Heart right ventricle (tissue), 16 donors: ENCODE data around the gene FANCD2OS. TPM values are rescaled to one million over a fixed set of nuclear protein-coding genes. Genes with fewer than 3 reads are reported as not detected.

ENCODE experiments used
- ATAC-seq, 8 donors: fragments of 200-7000 bp; cut with Tn5 transposase; one replicate each; pipeline ENCODE4 v1.9.1; 2020; ENCODE audit warnings: mild to moderate bottlenecking in 8 of 8, moderate library complexity in 8 of 8, moderate number of reproducible peaks in 1 of 8
- DNase-seq, 2 donors: peaks; one replicate each; pipeline ENCODE4 v3.0.0-alpha.2; 2020
- H3K27ac ChIP-seq, 10 donors: fragments of 200-600 bp; sonication (generic) in 2 of 10; one replicate each; pipeline versions ENCODE4 v1.5.0 to v1.8.0; 2020 to 2022; ENCODE audit warnings: mild to moderate bottlenecking in 3 of 10
- H3K27me3 ChIP-seq, 7 donors: fragments of 200-600 bp; one replicate each; pipeline ENCODE4 v1.8.0; 2021 to 2022; ENCODE audit warnings: mild to moderate bottlenecking in 2 of 7
- H3K36me3 ChIP-seq, 9 donors: fragments of 200-600 bp; sonication (generic) in 1 of 9; one replicate each; pipeline versions ENCODE4 v1.5.0 to v1.8.0; 2020 to 2022; ENCODE audit warnings: mild to moderate bottlenecking in 2 of 9
- H3K4me1 ChIP-seq, 9 donors: fragments of 200-600 bp; sonication (generic) in 1 of 9; one replicate each; pipeline versions ENCODE4 v1.5.0 to v1.8.0; 2020 to 2022; ENCODE audit warnings: mild to moderate bottlenecking in 4 of 9
- H3K4me3 ChIP-seq, 10 donors: fragments of 200-600 bp; sonication (generic) in 2 of 10; one replicate each; pipeline versions ENCODE4 v1.5.0 to v1.8.0; 2020 to 2022; ENCODE audit warnings: mild to moderate bottlenecking in 7 of 10, moderate library complexity in 2 of 10
- H3K9me3 ChIP-seq, 11 donors: fragments of 200-600 bp in 10 of 11; sonication (generic) in 2 of 11; one replicate each; pipeline versions ENCODE4 v1.5.0 to v1.8.0; 2013 to 2022; ENCODE audit warnings: mild to moderate bottlenecking in 2 of 11, control low read depth in 1 of 11, moderate library complexity in 1 of 11
- whole genome bisulfite sequencing, 2 donors: extraction: QIAGEN DNeasy Blood & Tissue Kit; methylation state at CpG; one replicate each; pipeline ENCODE4 v1.1.7; 2013; ENCODE audit warnings: inconsistent platforms in 1 of 2; 5-methylcytosine and 5-hydroxymethylcytosine counted together
- intact Hi-C, 10 donors: fragments of 100-400 bp; cut with DNase I; formaldehyde crosslinking; loops; one replicate each; pipeline versions ENCODE4 v1.11.1 to v1.14.2; 2022
- polyA plus RNA-seq, 2 donors: library from polyadenylated mRNA; stranded (reverse); fragments of 200-250 nt; gene quantifications; one replicate each; pipeline ENCODE4 v1.2.3, GENCODE V29; 2013
- total RNA-seq, 10 donors: library from RNA; stranded (reverse); fragmentation: NEBNext Ultra II Directional in 3 of 10; extraction: Animal tissue kit (Norgen Biotek cat#: 25700) in 3 of 10; gene quantifications; one replicate each; pipeline versions ENCODE4 v1.2.1 to v1.2.4, GENCODE V29; 2021 to 2023
- TF ChIP-seq, protein P1 (sequence below), 9 donors: fragments of 200-600 bp; sonication (generic) in 2 of 9; IDR thresholded peaks; one replicate each; pipeline versions ENCODE4 v1.5.0 to v1.8.0; 2021 to 2022; ENCODE audit warnings: antibody characterized with exemption in 9 of 9, mild to moderate bottlenecking in 5 of 9, moderate library complexity in 1 of 9
- donor health status: Arrhythmogenic right ventricular cardiomyopathy.
- donor health status: ischemic (EF 13 %, LVEDD 7.1; RV severe dilation, severe dysfunction).
- donor health status: healthy with polysubstance abuse.
- donor health status: DM: no; HTN: yes; CAD: no.
- donor health status: DM: no; HTN: no; CAD: no.
- donor health status: ischemic (EF 25% LVEDD 6.9; RV normal size, moderate dysfunction).
- donor health status: ischemic (EF 25% LVEDD 5.7; RV mildly dilated, moderate dysfunction).
- donor health status: healthy.
- donor health status: DM: yes; HTN: yes; CAD: no.
- donor health status: Ischemic cardiomyopathy.
- donor health status: ischemic (EF 35%, LVEDD 5.7; RV mildly dilated, moderate dysfunction).
- donor health status: nonischemic (EF 11% LVEDD 7.7; RV severe dilation, severe dysfunction).
- donor health status: DM: yes; HTN: yes; CAD: no.
- donor health status: PGD.
- donor health status: ischemic (EF 29% LVEDD 5.4; RV normal size, mild dysfunction).
- donor health status: nonischemic (EF 23%, LVEDD 6.1; RV moderate dilation, normal function).

The FANCD2OS gene
- total and polyA plus RNA-seq, 12 donors, result not detected

DNA sequence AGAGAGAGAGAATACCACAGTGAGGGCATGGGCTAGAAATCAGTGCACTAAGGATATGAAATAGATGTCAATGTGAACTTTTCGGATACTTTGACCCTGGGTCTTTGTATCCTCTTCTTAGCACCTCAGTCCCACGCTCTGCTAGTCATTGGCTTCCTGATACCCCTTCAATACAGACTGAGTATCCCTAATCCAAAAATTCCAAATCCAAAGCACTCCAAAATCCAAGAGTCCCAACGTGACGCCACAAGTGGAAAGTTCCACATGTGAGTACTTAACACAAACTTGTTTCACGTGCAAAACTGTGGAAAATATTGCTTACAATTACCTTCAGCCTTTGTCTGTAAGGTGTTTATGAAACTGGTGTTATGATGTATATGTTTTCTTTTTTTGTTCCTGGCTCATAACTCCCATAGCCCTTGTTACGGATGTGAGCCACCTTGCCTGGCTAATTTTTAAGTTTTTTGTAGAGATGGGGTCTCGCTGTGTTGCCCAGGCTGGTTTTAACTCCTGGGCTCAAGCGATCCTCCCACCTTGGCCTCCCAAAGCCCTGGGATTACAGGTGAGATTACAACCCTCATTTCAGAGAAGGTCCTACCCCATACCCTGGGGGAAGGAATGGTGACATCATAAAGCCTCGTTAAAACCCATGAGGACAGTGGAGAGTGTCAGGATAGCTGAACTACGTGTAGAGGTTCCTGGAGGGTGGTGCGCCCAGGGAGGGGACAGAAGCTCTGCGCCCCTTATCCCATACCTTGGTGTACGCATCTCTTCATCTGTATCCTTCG is 46.5 kb upstream of the FANCD2OS start:
- Histone ChIP-seq H3K9me3 (no peaks in the 10 kb centered on the region), H3K27ac (no peak overlapping the region), H3K4me1 (peaks cover 0 to under 1% (median 0%) of the 10 kb centered on the region in 9 donors), H3K4me3 (no peak overlapping the region), H3K27me3 (no peaks in the 10 kb centered on the region), H3K36me3 (peaks cover 3 to 56% (median 31%) of the 10 kb centered on the region in 9 donors)
- WGBS, 2 donors, result 90% methylated on average over 14 of the region's 14 CpGs
- DNase-seq, result no peak
- TF ChIP-seq, protein P1, sequence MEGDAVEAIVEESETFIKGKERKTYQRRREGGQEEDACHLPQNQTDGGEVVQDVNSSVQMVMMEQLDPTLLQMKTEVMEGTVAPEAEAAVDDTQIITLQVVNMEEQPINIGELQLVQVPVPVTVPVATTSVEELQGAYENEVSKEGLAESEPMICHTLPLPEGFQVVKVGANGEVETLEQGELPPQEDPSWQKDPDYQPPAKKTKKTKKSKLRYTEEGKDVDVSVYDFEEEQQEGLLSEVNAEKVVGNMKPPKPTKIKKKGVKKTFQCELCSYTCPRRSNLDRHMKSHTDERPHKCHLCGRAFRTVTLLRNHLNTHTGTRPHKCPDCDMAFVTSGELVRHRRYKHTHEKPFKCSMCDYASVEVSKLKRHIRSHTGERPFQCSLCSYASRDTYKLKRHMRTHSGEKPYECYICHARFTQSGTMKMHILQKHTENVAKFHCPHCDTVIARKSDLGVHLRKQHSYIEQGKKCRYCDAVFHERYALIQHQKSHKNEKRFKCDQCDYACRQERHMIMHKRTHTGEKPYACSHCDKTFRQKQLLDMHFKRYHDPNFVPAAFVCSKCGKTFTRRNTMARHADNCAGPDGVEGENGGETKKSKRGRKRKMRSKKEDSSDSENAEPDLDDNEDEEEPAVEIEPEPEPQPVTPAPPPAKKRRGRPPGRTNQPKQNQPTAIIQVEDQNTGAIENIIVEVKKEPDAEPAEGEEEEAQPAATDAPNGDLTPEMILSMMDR (IDR thresholded peaks at IDR 0.05), result no peak
- intact Hi-C loops, result no loop called here
- ATAC-seq, result no peak

DNA sequence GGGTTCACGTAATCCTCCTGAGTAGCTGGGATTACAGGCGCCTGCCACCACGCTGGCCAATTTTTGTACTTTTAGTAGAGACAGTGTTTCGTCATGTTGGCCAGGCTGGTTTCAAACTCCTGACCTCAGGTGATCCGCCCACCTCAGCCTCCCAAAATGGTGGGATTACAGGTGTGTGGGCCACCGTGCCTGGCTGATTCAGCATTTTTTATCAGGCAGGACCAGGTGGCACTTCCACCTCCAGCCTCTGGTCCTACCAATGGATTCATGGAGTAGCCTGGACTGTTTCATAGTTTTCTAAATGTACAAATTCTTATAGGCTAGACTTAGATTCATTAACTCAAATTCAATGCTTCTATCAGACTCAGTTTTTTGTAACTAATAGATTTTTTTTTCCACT is 42.9 kb upstream of the FANCD2OS start:
- Histone ChIP-seq H3K27me3 (no peaks in the 10 kb centered on the region), H3K4me1 (peaks cover 0 to 19% (median under 1%) of the 10 kb centered on the region in 9 donors), H3K4me3 (no peak overlapping the region), H3K27ac (no peak overlapping the region), H3K9me3 (no peaks in the 10 kb centered on the region), H3K36me3 (peaks cover 3 to 89% (median 34%) of the 10 kb centered on the region in 9 donors)
- intact Hi-C loops, result no loop called here
- WGBS, 2 donors, result 82 to 88% methylated on average over 6 of the region's 6 CpGs
- ATAC-seq (no peak), DNase-seq (no peak)
- TF ChIP-seq, protein P1 (IDR thresholded peaks at IDR 0.05), result no peak

DNA sequence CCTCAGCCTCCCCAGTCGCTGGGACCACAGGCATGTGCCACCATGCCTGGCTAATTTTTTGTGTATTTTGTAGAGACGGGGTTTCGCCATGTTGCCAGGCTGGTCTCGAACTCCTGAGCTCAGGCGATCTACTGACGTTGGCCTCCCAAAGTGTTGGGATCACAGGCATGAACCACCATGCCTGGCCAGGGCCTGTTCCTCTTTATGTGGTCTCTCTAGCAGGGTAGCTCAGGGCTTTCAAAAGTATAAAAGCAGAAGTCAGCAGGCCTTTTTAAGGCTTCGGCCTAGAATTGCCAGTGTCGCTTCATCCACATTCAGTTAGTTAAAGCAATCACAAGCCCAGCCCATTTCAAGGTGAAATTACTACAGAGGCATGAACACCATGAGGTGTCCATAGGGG is 41.2 kb upstream of the FANCD2OS start:
- H3K9me3 ChIP-seq, result no peaks in the 10 kb centered on the region
- DNase-seq (no peak), ATAC-seq (peak in 1 of 8 donors; percentile 15)
- no peaks in the 10 kb centered on the region for H3K27me3 ChIP-seq
- TF ChIP-seq, protein P1 (IDR thresholded peaks at IDR 0.05), result no peak
- 95 to 96% methylated on average over 8 of the region's 8 CpGs for WGBS, 2 donors
- peaks cover 3 to 96% (median 34%) of the 10 kb centered on the region in 9 donors for H3K36me3 ChIP-seq
- intact Hi-C loops, result loop anchor here in 1 of 10 donors (5.0 kb wide), 1 partner anchor 73 kb away; no protein-coding TSS in a partner anchor
- peaks cover 0 to 36% (median 16%) of the 10 kb centered on the region in 9 donors for H3K4me1 ChIP-seq
- no peak overlapping the region for H3K4me3 ChIP-seq
- H3K27ac ChIP-seq, result peak overlapping the region in 1 of 10 donors; percentile 47

DNA sequence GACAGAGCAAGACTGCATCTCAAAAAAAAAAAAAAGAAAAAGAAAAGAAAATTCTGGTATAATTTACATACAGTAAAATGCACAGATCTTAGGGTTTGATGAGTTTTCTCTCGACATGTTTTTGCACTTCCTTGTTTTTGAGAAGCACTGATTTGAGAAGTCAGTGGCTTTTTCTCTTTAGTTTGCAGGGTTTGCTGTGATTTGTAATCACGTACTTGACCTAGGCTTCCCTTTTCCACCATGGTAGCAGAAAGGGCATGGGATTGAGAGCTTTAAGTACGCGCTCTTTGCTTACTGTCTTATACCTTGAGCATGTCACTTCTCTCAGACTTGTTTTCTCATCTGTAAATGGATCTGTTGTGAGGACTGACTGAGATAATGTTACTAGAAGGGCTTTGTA is 37.6 kb upstream of the FANCD2OS start:
- Histone ChIP-seq H3K4me3 (no peak overlapping the region), H3K27me3 (no peaks in the 10 kb centered on the region), H3K9me3 (no peaks in the 10 kb centered on the region), H3K36me3 (peaks cover 3 to 62% (median 15%) of the 10 kb centered on the region in 9 donors), H3K4me1 (peaks cover 3 to 63% (median 34%) of the 10 kb centered on the region in 9 donors), H3K27ac (peak overlapping the region in 1 of 10 donors; percentile 70)
- 83 to 88% methylated on average over 4 of the region's 4 CpGs for WGBS, 2 donors
- TF ChIP-seq, protein P1 (IDR thresholded peaks at IDR 0.05), result no peak
- intact Hi-C loops, result loop anchor here in 1 of 10 donors (5.0 kb wide), 1 partner anchor 77 kb away; no protein-coding TSS in a partner anchor
- DNase-seq, result no peak
- ATAC-seq, result no peak
